NCI-H446 (cell line): ENCODE measurements around the gene HSF2BP.
"Not testable (repeated sequence)": the region's sequence is repeated elsewhere in the genome, so short reads cannot be mapped to it uniquely, and the experiment has no call there.

Experiments used
- DNase-seq, 2 experiments: peaks; one replicate each; lab custom pipeline; 2025; lab: John Stamatoyannopoulos, UW

The HSF2BP gene

DNA sequence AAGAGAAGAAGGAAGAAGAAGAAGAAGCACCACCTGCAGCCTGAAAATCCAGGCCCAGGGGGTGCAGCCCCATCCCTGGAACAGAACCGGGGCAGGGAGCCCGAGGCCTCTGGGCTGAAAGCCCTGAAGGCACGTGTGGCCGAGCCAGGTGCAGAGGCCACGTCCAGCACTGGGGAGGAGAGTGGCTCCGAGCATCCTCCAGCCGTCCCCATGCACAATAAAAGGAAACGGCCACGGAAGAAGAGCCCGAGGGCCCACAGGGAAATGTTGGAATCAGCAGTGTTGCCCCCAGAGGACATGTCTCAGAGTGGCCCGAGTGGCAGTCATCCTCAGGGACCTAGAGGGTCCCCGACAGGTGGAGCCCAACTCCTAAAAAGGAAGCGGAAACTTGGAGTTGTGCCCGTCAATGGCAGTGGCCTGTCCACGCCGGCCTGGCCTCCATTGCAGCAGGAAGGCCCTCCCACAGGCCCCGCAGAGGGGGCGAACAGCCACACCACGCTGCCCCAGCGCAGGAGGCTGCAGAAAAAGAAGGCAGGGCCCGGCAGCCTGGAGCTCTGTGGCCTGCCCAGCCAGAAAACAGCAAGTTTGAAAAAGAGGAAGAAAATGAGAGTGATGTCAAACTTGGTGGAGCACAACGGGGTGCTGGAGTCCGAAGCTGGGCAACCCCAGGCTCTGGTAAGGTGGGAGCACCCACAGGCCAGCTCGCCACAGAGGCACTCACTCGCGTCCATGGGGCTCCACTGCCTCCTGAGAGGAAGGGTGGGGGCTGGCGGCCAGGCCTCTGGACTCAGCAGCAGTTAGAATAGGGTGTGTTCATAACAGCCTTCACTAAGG lies 28.5 kb upstream of the HSF2BP start:
- no peak for DNase-seq

DNA sequence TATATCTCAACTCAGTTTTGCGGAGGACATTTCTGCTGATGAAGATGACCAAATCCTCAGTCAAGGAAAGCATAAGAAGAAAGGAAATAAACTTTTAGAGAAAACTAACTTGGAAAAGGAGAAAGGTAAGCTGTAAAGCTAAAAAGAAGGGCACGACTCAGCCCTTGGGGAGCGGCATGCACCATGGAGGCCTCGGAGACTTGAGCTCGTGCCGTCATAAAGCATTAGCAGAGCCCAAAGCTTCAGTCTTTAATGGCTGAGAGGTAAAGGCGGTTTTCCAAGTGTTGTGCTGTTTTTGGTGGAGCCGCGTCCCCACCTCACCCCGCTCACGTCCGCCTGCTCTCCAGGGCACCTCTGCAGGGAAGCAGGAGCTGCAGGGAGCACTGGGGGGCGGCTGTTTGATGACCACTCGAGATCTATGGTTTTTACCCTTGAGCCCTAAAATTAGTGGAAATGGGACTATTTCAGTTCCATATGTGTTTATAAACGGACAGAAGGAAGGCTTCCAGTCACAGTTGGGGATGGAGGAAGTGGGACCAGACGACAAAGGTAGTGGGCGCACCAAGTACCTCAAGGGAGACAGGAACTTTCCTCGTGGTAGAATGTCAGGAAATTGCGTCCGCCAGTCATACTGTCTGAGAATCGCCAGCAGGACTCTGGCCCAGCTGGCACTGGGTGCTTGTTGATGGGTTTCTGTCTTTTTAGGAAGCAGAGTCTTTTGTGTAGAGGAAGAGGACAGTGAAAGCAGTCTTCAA lies 27.7 kb upstream of the HSF2BP start:
- DNase-seq = no peak

DNA sequence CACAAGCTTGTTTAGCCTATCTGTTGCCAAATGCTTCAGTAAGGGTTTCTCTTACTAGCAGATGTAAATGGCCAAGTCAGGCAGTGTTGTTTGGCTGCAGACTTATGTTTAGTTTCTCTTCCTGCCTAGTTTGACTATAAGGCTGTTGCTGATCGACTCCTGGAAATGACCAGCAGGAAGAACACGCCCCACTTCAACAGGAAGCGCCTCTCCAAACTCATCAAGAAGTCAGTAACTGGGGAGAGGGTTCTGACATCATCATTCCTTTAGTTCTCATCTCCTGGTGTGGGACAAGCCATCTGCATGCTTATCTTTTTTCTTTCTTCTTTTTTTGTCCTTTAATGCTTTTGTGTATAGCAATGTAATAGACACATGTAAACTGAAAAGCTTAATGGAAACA lies 25.1 kb upstream of the HSF2BP start:
- DNase-seq = no peak

DNA sequence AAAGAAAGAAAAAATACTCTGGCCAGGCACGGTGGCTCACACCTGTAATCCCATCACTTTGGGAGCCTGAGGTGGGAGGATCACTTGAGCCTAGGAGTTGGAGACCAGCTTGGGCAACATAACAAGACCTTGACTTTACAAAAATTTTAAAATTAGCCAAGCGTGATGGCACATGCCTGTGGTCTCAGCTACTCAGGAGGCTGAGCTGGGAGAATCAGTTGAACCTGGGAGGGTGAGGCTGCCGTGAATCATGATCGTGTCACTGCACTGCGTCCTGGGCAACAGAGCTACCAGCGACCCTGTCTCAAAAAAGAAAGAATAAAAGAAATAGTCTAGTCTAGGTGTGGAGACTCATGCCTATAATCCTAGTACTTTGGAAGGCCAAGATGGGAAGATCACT lies 22.4 kb upstream of the HSF2BP start:
- DNase-seq = no peak

DNA sequence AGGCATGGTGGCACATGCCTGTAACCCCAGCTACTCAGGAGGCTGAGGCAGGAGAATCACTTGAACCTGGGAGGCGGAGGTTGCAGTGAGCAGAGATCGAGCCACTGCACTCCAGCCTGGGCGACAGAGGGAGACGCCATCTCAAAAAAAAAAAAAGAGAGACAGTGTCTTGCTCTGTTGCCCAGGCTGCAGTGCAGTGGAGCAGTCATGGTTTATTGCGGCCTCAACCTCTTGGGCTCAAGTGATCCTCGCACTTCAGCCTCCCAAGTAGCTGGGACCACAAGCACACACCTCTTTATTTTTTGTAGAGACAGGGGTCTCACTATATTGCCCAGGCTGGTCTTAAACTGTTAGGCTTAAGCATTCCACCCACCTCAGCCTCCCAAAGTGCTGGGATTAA lies 21.1 kb upstream of the HSF2BP start:
- not testable (repeated sequence) for DNase-seq

DNA sequence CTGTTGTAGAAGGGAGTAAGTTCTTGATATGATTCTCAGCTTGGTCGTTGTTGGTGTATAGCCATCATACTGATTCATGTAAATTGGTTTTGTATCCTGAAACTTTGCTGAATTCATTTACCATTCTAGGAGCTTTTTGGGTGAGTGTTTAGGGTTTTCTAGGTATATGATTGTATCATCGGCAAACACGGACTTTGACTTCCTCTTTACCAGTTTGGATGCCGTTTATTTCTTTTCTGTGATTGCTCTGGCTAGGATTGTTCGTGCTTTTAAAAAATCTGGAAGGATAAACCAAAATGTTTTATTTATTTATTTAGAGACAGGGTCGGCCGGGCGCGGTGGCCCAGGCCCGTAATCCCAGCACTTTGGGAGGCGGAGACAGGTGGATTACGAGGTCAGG lies 20.7 kb upstream of the HSF2BP start:
- no peak for DNase-seq

DNA sequence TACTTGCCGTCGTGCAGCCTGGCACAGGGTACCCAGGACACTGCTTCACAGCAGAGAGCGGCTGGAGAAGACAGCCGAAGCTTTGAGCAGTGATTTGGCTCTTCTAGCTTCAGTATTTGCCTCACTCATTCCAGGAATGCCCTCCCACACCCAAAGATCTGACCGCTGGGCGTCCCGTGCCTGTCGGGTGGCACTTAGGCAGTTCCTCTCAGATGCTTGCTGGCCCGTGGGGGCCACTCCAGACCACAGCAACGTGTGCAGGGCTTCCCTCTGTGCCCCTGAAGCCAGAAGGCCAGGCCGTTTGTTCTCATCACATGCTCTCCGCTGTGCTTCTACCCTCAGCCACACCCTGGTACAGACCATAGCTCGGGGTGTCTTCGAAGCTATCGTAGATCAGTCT lies 17.1 kb upstream of the HSF2BP start:
- no peak for DNase-seq

DNA sequence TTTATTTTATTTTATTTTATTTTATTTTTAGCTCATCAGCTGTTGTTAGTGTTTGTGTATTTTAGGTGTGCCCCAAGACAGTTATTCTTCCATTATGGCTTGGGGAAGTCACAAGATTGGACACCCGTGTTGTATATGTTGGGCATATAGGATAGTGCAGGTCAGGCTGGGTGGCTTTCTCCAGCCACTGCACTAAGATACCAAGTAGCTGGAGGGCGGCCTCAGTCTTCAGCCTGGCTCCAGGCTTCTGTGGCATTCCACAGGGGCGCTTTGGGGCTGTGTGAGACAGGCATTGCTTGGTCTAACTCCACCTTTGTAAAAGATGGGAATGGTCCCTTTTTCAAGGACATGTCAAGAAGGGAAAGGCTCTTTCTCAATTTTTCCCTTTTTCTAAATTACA lies 16.6 kb upstream of the HSF2BP start:
- DNase-seq = no peak

DNA sequence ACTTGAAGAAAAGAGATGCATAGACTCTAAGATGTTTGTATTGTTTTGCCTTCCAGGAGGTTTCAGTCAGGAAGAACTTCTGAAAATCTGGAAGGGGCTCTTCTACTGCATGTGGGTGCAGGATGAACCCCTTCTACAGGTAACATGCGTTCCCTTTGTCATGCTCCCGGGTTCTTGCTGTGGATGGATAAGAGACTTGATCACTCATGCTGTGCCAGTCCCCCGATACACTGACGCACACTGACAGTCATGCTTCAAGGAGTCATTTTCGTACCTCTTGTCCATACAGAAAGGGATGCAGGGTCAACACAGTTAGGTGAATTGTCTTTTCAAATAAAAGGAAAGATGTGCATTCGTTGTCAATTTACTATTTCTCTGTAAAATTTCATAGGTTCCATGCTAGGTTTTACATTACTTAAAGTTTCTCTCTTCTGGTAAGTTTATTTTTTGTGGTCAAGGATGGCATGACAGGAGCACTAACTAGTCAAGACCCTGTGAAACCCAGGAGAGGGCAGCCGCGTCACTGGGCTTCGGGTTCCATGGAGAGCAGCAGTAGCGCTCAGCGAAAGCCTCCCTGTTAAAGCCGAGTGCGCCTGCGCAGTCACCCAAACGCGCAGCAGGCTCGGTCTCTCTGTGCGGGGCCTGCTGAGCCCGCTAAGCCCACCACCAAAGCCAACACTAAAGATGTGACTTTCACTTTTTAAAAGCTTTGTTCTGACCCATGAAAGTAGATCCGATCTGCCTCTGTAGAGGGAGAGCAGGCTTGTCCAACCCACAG lies 10.7 kb upstream of the HSF2BP start:
- DNase-seq = no peak

DNA sequence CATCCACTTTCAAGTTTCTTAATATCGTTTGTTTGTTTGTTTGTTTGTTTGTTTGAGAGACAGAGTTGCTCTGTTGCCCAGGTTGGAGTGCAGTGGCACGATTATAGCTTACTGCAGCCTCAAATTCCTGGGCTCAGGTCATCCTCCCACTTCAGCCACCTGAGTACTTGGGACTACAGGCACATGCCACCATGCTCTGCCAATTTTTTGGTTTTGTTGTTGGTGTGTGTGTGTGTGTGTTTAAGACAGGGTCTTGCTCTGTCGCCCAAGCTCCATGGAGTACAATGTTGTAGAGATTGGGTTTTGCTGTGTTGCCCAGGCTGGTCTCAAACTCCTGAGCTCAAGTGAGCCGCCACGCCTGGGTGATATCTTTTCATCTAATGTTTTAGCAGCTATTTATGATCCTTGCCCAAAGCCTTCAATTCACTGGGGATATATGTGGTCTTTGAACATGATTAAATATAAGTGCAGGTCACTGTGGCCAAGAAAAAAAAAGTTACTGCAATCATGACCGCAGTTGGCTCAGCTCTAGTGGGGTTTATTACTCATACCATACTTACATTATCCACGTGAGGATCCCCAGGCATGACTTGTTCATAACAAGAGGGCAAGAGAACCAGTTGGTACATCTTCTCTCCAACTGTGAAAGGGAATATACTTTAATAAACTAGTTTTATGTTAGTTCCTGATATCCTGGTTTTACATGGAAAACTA lies 8.1 kb upstream of the HSF2BP start:
- DNase-seq = no peak

DNA sequence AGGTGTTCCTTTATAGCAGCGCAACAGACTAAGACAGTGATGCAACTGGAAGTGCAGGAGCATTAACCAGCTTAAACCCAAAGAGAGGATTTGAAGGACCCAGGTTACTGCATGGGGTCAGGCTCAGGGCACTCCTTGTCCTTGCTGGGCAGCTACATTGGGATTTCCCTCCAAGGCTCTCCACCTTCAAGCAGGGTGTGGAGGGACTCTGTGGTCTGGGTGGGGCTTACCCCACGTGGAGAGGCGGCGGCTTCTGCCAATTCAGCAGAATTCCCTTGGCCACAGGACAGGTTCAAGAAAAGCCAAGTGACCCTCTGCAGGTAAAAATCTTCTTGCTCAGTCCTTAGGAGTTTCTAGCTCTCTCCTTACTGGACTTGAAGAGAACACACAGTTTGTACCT lies 6.6 kb upstream of the HSF2BP start:
- DNase-seq = no peak

DNA sequence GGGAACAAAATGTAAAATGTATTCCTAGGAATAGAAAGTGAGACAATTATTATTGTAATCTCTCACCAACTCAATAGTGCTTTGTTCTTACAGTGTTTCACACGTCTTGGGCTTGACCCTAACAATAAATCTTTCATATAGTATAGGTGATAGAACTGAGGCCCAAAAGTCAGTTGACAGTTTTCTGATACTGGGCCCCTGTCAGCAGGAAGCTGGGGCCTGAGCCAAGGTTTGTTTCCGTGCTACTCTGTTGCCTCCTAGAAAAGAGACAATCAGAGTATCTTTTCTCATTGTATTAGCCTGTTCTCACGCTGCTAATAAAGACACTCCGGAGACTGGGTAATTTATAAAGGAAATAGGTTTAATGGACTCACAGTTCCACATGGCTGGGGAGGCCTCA lies 5.1 kb upstream of the HSF2BP start:
- no peak for DNase-seq

DNA sequence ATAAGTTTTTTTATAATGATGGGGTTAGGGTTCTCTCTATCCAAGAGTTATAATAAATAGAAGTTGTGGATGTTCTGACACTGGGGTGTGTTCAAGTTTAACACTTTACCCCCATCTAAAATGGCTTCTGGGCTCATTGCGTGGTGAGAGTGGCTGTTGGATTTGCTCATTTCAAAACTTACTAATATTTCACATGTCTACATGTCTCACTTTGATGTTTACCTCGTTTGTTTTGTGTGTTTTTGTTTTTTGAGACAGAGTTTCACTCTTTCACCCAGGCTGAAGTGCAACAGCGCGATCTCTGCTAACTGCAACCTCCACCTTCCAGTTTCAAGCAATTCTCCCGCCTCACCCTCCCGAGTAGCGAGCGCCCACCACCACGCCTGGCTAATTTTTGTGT lies 3.7 kb upstream of the HSF2BP start:
- DNase-seq = no peak

DNA sequence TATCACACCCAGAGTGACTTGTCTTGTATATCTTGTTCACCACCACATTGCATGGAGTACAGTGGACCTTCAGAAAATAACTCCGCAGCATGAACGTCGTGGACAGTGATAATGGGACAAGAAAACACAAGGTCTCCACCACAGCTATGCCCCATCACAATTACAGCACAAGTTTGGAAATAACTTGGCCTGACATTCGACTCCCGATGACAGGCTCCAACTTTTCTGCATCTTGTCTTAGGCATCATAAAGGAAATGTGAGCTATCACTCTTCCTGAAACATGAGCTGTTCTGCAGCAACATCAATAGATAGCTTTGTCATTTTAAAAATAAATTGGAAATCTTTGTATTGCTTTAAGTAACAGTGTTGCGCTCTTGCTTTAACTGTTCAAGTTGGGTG lies 3.0 kb upstream of the HSF2BP start:
- no peak for DNase-seq

DNA sequence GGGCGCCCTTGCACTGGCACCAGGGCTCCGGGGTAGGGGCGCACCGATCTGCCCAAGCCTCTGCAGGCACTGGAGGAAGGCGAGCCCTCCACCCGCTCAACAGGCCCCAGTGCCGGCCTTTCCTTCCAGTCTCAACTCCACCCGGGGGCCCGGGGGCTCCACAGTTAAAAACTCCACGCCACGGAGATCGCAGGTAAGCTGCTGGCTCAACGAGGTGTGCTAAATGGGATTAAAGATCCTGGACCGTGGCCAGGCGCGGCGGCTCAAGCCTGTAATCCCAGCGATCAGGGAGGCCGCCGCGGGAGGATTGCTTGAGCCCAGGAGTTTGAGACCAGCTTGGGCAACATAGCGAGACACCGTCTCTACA lies 536 bp downstream of the HSF2BP start:
- no peak for DNase-seq

DNA sequence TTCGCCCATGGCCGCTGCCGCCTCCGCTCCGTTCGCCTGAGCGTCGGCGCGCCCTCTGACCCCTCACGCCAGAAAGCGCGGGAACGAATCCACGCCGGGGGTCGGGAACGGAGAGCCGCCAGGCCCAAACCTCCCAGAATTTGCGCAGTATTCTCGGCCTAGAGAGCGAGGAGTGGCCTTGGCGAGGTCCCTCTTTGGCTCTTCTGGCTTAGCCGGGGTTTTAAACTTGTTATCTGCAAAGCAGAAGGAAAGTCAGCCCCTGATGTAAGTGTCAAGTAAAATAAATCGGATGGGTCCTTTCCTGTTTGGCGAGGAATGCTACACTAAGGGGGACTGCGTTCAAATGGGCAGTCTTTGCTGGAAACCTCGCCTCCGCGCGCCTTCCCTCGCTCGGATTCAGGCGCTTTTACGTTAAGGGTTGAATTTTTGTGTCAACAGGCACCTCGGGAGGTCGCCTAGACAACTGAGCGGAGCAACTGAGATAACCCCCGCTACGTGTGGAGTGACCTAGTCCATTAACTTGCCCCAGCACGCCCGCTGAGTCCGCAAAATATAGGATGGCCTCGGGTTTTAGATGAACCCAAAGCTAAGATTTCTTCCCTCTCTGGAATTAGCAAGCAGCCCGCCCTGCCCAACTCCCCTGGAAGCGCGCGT lies 1.1 kb downstream of the HSF2BP start:
- DNase-seq = no peak

DNA sequence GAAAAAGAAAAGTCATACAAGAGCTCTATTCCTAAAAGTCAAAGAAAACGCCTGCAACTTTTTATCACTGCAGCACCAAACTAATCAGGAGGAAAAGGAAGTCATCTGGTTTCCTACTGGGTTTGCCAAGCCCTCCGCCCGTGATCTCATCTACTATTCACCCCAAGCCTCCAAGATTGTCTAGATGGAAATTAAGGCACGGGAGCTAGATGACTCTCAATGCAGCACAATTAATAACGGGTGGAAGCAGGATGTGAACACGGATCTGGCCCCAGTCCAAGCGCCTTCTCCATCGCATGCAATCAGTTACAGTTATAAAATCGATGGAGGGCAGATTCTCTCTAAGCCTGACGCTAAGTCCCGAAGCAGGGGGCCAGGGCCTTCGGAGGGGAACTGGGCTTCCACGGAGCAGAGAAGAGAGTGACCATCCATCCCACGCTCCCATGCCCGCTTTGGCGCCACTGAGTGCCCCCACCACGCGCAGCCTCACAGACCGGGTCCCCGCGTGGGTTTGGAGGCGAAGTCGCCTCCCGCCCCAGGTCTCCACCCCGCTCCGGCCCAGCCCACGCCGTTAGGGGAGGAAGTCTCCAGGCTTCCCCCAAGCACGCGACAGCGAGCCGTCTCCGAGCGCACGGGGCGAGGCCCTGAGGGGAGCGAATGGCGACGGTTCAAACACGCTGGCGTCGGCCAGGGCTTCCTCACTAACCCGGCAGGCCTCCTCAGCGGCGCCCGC lies 1.8 kb downstream of the HSF2BP start:
- DNase-seq = no peak

DNA sequence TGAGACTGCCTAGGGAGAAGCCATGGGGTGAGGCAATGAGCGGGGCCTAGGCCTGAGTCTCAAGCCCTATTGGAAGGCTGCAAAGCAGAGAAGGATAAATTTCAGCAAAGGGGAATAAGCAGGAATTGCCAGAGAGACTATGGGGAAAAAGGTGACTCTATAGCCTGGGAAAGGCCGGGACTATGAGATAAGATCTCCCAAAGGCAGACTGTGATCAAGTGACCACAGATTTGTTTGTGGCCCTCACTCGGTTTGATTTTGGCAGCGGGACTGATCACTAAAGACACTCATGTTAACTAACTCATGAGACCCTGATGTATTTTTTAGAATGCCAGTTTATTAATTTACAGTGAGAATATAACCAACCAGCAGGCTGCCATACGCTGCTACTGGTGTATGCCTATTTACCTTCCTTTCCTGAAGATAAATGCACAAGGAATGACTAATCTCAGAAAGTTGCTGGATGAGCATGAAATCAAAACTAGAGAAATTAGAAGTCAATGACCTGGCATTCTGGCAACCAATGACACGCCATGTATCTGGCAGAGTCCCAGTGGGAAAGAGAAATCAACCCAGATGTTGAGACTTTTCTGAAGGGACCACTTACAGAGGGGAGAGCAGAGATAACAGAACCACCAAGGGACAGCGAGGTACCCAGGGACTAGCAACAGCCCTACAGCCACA lies 4.3 kb downstream of the HSF2BP start:
- DNase-seq = no peak

DNA sequence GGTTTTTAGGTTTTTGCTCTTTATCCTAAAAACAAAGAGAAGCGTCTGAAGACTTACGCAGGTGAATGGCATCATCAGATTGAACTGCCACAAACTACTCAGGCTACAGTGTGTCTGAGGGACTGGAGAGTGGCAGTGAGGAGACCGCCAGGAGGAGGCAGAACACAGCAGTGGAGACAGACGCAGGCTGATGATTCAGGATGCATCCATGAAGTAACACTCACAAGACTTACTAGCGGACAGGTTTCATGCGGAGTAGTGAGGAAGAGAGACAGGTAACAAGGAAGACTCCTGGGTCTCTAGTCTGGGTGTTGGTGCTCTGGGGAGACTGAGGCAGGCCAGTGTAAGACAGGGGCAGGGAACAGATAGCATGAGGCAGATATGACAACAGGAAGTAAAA lies 5.7 kb downstream of the HSF2BP start:
- no peak for DNase-seq

DNA sequence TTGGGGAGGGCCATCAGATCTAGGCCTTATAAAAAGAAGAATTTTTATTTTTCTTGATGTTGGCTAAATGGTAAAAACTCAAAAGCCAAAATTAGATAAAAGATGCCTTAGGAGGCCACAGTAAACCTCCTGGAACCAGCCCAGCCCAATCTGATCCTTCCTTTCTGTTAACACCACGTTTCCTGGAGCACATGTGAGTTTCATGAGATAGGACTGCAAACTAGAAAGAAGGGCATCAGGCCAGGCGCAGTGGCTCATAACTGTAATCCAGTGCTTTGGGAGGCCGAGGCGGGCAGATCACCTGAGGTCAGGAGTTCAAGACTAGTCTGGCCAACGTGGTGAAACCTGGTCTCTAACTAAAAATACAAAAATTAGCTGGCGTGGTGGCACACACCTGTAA lies 6.7 kb downstream of the HSF2BP start:
- DNase-seq = no peak
